Activated CD4-positive, alpha-beta T cell treated with anti-CD3 and anti-CD28 coated beads, Interleukin-2, Interleukin-4, amounts not matched to agents 100 ng/mL and 50 ng/mL, durations not matched to agents 16 hours and 8 hours (primary cell): Measurements from ENCODE around the gene MAMLD1.
"Not testable (repeated sequence)": the region's sequence is repeated elsewhere in the genome, so short reads cannot be mapped to it uniquely, and the experiment has no call there.

Experiments used
- DNase-seq: peaks from one replicate; pipeline ENCODE4 v3.0.0-alpha.2; 2020; ENCODE audit warnings: low spot score

MAMLD1 gene

GRCh38 chrX:150362599-150363481 is at the start of gene MAMLD1:
Gene MAMLD1, plus strand, starts transcription at chrX:150363317. Its CDS starts 82,200 bp downstream, at chrX:150445517.
- peak; percentile 42 for DNase-seq

- no peak for DNase-seq
Observed at GRCh38 chrX:150313514-150313913, 49.6 kb upstream of the MAMLD1 start.

- DNase-seq = no peak
Observed at GRCh38 chrX:150314186-150314585, 48.9 kb upstream of the MAMLD1 start.

GRCh38 chrX:150316564-150316963 is 46.6 kb upstream of the MAMLD1 start:
- DNase-seq = no peak

- no peak for DNase-seq
Observed at GRCh38 chrX:150323020-150323419, 40.1 kb upstream of the MAMLD1 start.

GRCh38 chrX:150324035-150324728 is 38.9 kb upstream of the MAMLD1 start:
- no peak for DNase-seq

GRCh38 chrX:150324919-150325318 is 38.2 kb upstream of the MAMLD1 start:
- DNase-seq = no peak

GRCh38 chrX:150326541-150327247 is 36.4 kb upstream of the MAMLD1 start:
- no peak for DNase-seq

- no peak for DNase-seq
Observed at GRCh38 chrX:150329282-150329681, 33.8 kb upstream of the MAMLD1 start.

GRCh38 chrX:150329868-150330267 is 33.2 kb upstream of the MAMLD1 start:
- DNase-seq = no peak

GRCh38 chrX:150332023-150332422 is 31.1 kb upstream of the MAMLD1 start:
- no peak for DNase-seq

- DNase-seq = no peak
Observed at GRCh38 chrX:150334100-150334499, 29.0 kb upstream of the MAMLD1 start.

GRCh38 chrX:150334981-150335380 is 28.1 kb upstream of the MAMLD1 start:
- no peak for DNase-seq

- no peak for DNase-seq
Observed at GRCh38 chrX:150337026-150337425, 26.1 kb upstream of the MAMLD1 start.

GRCh38 chrX:150337536-150337935 is 25.6 kb upstream of the MAMLD1 start:
- DNase-seq = no peak

GRCh38 chrX:150338615-150339014 is 24.5 kb upstream of the MAMLD1 start:
- no peak for DNase-seq

- DNase-seq = no peak
Observed at GRCh38 chrX:150339736-150340135, 23.4 kb upstream of the MAMLD1 start.

- DNase-seq = not testable (repeated sequence)
Observed at GRCh38 chrX:150340326-150340725, 22.8 kb upstream of the MAMLD1 start.

GRCh38 chrX:150347471-150347870 is 15.6 kb upstream of the MAMLD1 start:
- no peak for DNase-seq

GRCh38 chrX:150348365-150348764 is 14.8 kb upstream of the MAMLD1 start:
- no peak for DNase-seq

- DNase-seq = no peak
Observed at GRCh38 chrX:150352114-150352513, 11.0 kb upstream of the MAMLD1 start.

- no peak for DNase-seq
Observed at GRCh38 chrX:150352581-150352980, 10.5 kb upstream of the MAMLD1 start.

GRCh38 chrX:150355913-150356312 is 7.2 kb upstream of the MAMLD1 start:
- DNase-seq = no peak
